GM23338 (cell line): ENCODE results near the gene DNAJB6. TPM values are rescaled to one million over a fixed set of nuclear protein-coding genes. Genes with fewer than 3 reads are reported as not detected.

Experiments
- EZH2 ChIP-seq: fragments of 200-600 bp; sonication (generic); IDR thresholded peaks from one replicate; pipeline ENCODE4 v1.8.0; 2017; ENCODE audit warnings: antibody characterized with exemption, mild to moderate bottlenecking, low read depth; ENCODE audit not compliant: unreplicated experiment
- EZH2phosphoT487 ChIP-seq: fragments of 200-600 bp; sonication (generic); IDR thresholded peaks from one replicate; pipeline ENCODE4 v1.8.1; 2018; ENCODE audit warnings: antibody characterized with exemption; ENCODE audit not compliant: unreplicated experiment
- JUNB ChIP-seq: IDR thresholded peaks from one replicate; pipeline ENCODE4 v1.6.1; 2016; ENCODE audit warnings: antibody characterized with exemption; ENCODE audit not compliant: unreplicated experiment
- STAT1 ChIP-seq: IDR thresholded peaks from one replicate; pipeline ENCODE4 v1.6.1; 2016; ENCODE audit warnings: antibody characterized with exemption; ENCODE audit not compliant: unreplicated experiment
- ZNF114 ChIP-seq: fragments of 250-450 bp; sonication (Bioruptor Pico); IDR thresholded peaks from 2 replicates; pipeline ENCODE4 v1.5.0; 2020; ENCODE audit warnings: mild to moderate bottlenecking, moderate library complexity
- polyA plus RNA-seq: library from polyadenylated mRNA; unstranded; fragments of >200 nt; fragmentation: Nextera tagmentation; extraction: Ambion mirVana; gene quantifications from 2 replicates; pipeline ENCODE4 v1.2.1, GENCODE V29; 2016
- total RNA-seq: library from RNA; depleted of rRNA; stranded (reverse); fragments of >200 nt; shearing (Covaris generic); gene quantifications from 2 replicates; pipeline ENCODE4 v1.2.3, GENCODE V29; 2014
- TF ChIP-seq, protein P1 (sequence below): fragments of 250-450 bp; sonication (Bioruptor Pico); IDR thresholded peaks from 2 replicates; pipeline ENCODE4 v1.5.0; 2020; ENCODE audit warnings: mild to moderate bottlenecking, moderate library complexity
- TF ChIP-seq, protein P2 (sequence below), 2 experiments: fragments of 200-600 bp in 1 of 2; sonication (generic) in 1 of 2; conservative IDR thresholded peaks; 2 replicates each; pipeline versions ENCODE4 v1.5.1 to v1.6.1; 2016 to 2017; ENCODE audit warnings: antibody characterized with exemption in 2 of 2, low read depth in 2 of 2, mild to moderate bottlenecking in 2 of 2, moderate library complexity in 1 of 2

DNAJB6 gene
- total and polyA plus RNA-seq, 2 experiments from 2014 or later: 308 to 322 TPM

DNA sequence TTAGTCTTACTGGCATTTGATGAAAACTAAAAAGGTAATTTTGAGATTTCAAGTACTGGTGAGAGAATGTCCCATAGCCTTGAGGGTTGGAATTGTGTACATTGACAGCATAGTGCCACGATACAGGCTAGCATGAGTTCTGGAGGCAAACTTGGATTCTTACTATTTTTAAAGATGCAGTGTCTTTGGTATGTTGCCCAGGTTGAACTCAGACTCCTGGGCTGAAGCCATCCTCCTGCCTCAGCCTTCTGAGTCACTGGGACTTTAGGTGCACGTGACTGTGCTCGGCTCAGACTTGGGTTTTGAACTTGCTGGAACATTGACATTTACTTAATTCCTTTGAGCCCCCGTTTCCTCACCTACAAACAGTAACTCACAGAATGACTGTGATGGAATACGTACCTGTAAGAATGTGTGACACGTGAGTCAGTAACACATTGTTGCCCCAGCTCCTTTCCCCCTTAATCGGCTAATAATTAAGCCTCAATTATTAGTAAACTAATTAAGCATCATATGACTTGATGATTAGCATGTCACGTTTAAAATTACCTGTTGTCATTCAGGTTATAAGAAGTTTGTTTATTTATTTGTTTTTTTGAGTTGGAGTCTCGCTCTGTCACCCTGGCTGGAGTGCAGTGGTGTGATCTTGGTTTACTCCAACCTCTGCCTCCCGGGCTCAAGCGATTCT, 10.6 kb downstream of the DNAJB6 start (continued):
- TF ChIP-seq, protein P1, sequence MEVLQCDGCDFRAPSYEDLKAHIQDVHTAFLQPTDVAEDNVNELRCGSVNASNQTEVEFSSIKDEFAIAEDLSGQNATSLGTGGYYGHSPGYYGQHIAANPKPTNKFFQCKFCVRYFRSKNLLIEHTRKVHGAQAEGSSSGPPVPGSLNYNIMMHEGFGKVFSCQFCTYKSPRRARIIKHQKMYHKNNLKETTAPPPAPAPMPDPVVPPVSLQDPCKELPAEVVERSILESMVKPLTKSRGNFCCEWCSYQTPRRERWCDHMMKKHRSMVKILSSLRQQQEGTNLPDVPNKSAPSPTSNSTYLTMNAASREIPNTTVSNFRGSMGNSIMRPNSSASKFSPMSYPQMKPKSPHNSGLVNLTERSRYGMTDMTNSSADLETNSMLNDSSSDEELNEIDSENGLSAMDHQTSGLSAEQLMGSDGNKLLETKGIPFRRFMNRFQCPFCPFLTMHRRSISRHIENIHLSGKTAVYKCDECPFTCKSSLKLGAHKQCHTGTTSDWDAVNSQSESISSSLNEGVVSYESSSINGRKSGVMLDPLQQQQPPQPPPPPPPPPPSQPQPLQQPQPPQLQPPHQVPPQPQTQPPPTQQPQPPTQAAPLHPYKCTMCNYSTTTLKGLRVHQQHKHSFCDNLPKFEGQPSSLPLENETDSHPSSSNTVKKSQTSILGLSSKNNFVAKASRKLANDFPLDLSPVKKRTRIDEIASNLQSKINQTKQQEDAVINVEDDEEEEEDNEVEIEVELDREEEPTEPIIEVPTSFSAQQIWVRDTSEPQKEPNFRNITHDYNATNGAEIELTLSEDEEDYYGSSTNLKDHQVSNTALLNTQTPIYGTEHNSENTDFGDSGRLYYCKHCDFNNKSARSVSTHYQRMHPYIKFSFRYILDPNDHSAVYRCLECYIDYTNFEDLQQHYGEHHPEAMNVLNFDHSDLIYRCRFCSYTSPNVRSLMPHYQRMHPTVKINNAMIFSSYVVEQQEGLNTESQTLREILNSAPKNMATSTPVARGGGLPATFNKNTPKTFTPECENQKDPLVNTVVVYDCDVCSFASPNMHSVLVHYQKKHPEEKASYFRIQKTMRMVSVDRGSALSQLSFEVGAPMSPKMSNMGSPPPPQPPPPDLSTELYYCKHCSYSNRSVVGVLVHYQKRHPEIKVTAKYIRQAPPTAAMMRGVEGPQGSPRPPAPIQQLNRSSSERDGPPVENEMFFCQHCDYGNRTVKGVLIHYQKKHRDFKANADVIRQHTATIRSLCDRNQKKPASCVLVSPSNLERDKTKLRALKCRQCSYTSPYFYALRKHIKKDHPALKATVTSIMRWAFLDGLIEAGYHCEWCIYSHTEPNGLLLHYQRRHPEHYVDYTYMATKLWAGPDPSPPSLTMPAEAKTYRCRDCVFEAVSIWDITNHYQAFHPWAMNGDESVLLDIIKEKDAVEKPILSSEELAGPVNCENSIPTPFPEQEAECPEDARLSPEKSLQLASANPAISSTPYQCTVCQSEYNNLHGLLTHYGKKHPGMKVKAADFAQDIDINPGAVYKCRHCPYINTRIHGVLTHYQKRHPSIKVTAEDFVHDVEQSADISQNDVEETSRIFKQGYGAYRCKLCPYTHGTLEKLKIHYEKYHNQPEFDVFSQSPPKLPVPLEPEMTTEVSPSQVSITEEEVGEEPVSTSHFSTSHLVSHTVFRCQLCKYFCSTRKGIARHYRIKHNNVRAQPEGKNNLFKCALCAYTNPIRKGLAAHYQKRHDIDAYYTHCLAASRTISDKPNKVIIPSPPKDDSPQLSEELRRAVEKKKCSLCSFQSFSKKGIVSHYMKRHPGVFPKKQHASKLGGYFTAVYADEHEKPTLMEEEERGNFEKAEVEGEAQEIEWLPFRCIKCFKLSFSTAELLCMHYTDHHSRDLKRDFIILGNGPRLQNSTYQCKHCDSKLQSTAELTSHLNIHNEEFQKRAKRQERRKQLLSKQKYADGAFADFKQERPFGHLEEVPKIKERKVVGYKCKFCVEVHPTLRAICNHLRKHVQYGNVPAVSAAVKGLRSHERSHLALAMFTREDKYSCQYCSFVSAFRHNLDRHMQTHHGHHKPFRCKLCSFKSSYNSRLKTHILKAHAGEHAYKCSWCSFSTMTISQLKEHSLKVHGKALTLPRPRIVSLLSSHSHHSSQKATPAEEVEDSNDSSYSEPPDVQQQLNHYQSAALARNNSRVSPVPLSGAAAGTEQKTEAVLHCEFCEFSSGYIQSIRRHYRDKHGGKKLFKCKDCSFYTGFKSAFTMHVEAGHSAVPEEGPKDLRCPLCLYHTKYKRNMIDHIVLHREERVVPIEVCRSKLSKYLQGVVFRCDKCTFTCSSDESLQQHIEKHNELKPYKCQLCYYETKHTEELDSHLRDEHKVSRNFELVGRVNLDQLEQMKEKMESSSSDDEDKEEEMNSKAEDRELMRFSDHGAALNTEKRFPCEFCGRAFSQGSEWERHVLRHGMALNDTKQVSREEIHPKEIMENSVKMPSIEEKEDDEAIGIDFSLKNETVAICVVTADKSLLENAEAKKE (CRISPR knock-in tag): no peak
- TF ChIP-seq ZNF114 (CRISPR knock-in tag) (no peak), JUNB (no peak), EZH2phosphoT487 (no peak), EZH2 (no peak), STAT1 (no peak)
- TF ChIP-seq, protein P2, sequence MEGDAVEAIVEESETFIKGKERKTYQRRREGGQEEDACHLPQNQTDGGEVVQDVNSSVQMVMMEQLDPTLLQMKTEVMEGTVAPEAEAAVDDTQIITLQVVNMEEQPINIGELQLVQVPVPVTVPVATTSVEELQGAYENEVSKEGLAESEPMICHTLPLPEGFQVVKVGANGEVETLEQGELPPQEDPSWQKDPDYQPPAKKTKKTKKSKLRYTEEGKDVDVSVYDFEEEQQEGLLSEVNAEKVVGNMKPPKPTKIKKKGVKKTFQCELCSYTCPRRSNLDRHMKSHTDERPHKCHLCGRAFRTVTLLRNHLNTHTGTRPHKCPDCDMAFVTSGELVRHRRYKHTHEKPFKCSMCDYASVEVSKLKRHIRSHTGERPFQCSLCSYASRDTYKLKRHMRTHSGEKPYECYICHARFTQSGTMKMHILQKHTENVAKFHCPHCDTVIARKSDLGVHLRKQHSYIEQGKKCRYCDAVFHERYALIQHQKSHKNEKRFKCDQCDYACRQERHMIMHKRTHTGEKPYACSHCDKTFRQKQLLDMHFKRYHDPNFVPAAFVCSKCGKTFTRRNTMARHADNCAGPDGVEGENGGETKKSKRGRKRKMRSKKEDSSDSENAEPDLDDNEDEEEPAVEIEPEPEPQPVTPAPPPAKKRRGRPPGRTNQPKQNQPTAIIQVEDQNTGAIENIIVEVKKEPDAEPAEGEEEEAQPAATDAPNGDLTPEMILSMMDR (conservative IDR thresholded peaks at IDR 0.05; ENCODE audit: low read depth in 2 of 2): no peak
